ENCODE results near the gene ATP6V0E2. TPM values are rescaled to one million over a fixed set of nuclear protein-coding genes. Genes with fewer than 3 reads are reported as not detected.

The ATP6V0E2 gene
- total RNA-seq, 4 donors from 2014 or later, result 1.9 to 56.7 (median 28.4) TPM

DNA sequence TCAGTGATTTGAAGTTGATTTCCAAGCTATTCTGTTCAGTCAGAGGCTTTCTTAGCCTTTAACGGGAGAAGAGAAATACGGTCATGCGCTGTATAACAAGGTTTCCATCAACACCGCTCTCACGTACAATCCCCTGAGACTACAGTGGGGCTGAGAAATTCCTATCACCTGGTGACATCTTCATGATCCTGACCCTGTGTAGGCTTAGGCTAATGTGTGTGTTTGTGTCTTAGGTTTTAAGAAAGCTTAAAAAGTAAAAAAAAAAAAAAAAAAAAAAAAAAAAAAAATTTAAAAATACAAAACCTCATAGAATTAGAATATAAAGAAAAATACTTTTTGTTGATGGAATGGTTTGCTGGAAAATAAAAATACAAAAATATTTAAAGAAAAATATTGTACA, 33.8 kb upstream of the ATP6V0E2 start:
- no peaks in the 10 kb centered on the region for H3K36me3 ChIP-seq
- peaks cover 6 to 13% (median 10%) of the 10 kb centered on the region in 4 donors for H3K4me1 ChIP-seq
- no peak overlapping the region for H3K4me3 ChIP-seq
- peaks cover 2% of the 10 kb centered on the region for H3K27me3 ChIP-seq
- H3K9me3 ChIP-seq, result no peaks in the 10 kb centered on the region
- in situ Hi-C loops (cut with MboI; ENCODE audit: low pct_ligation_motif_present in 1 of 4, low pct_unique_long_range_greater_than_20kb in 1 of 4, low sequenced_read_pairs in 3 of 4) (no loop called here), intact Hi-C loops (cut with DNase I; ENCODE audit: low total_unique reads) (no loop called here)
- DNase-seq, result no peak
- 95 to 97% methylated on average over 5 of the region's 5 CpGs for WGBS, 2 donors (ENCODE audit: low coverage in 1 of 2)
- no peak overlapping the region for H3K27ac ChIP-seq
- TF ChIP-seq EP300 (IDR thresholded peaks at IDR 0.05; ENCODE audit: low read depth), result no peak
- TF ChIP-seq POLR2AphosphoS5 (IDR thresholded peaks at IDR 0.05), result no peak
- TF ChIP-seq POLR2A (IDR thresholded peaks at IDR 0.05), result no peak
- no peak for TF ChIP-seq CTCF (IDR thresholded peaks at IDR 0.05)

GRCh38 chr7:149843566-149843965, 30.2 kb upstream of the ATP6V0E2 start:
- Histone ChIP-seq H3K4me3 (no peak overlapping the region), H3K9me3 (no peaks in the 10 kb centered on the region), H3K4me1 (peaks cover 6 to 12% (median 8%) of the 10 kb centered on the region in 4 donors), H3K36me3 (peaks cover 0 to 4% (median 0%) of the 10 kb centered on the region in 4 donors), H3K27me3 (no peaks in the 10 kb centered on the region), H3K27ac (no peak overlapping the region)
- intact Hi-C loops (cut with DNase I; ENCODE audit: low total_unique reads), result no loop called here
- WGBS, 2 donors (ENCODE audit: low coverage in 1 of 2), result 92 to 95% methylated on average over 3 to 9 of the region's 9 CpGs
- TF ChIP-seq POLR2AphosphoS5 (IDR thresholded peaks at IDR 0.05) (no peak), CTCF (IDR thresholded peaks at IDR 0.05) (no peak), EP300 (IDR thresholded peaks at IDR 0.05; ENCODE audit: low read depth) (no peak), POLR2A (IDR thresholded peaks at IDR 0.05) (no peak)
- no peak for DNase-seq
- in situ Hi-C loops (cut with MboI; ENCODE audit: low pct_ligation_motif_present in 1 of 4, low pct_unique_long_range_greater_than_20kb in 1 of 4, low sequenced_read_pairs in 3 of 4), result no loop called here

DNA sequence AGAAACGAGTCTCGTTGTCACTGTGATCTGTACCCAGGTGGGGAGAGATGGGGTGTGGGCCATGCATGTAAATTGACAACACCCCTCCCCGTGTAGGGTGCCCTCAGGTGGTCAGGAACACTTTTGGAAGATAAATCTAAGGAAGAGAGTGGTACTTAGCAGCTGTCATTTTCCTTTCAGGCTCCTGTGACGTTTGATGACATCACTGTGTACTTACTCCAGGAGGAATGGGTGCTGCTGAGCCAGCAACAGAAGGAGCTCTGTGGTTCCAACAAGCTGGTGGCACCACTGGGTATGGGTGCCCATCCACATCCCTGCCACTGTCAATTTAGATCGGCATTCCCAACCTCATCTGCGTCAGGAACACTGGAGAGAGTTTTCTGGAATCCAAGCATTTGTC, 29.3 kb upstream of the ATP6V0E2 start:
- Histone ChIP-seq H3K27me3 (no peaks in the 10 kb centered on the region), H3K9me3 (no peaks in the 10 kb centered on the region), H3K4me1 (peaks cover 2 to 4% (median 3%) of the 10 kb centered on the region in 4 donors), H3K36me3 (peaks cover 0 to 4% (median 0%) of the 10 kb centered on the region in 4 donors), H3K27ac (no peak overlapping the region), H3K4me3 (no peak overlapping the region)
- TF ChIP-seq CTCF (IDR thresholded peaks at IDR 0.05) (no peak), EP300 (IDR thresholded peaks at IDR 0.05; ENCODE audit: low read depth) (no peak), POLR2AphosphoS5 (IDR thresholded peaks at IDR 0.05) (no peak), POLR2A (IDR thresholded peaks at IDR 0.05) (no peak)
- intact Hi-C loops (cut with DNase I; ENCODE audit: low total_unique reads), result no loop called here
- in situ Hi-C loops (cut with MboI; ENCODE audit: low pct_ligation_motif_present in 1 of 4, low pct_unique_long_range_greater_than_20kb in 1 of 4, low sequenced_read_pairs in 3 of 4), result no loop called here
- WGBS, 2 donors (ENCODE audit: low coverage in 1 of 2), result 23 to 52% methylated on average over 3 to 6 of the region's 6 CpGs
- no peak for DNase-seq

DNA sequence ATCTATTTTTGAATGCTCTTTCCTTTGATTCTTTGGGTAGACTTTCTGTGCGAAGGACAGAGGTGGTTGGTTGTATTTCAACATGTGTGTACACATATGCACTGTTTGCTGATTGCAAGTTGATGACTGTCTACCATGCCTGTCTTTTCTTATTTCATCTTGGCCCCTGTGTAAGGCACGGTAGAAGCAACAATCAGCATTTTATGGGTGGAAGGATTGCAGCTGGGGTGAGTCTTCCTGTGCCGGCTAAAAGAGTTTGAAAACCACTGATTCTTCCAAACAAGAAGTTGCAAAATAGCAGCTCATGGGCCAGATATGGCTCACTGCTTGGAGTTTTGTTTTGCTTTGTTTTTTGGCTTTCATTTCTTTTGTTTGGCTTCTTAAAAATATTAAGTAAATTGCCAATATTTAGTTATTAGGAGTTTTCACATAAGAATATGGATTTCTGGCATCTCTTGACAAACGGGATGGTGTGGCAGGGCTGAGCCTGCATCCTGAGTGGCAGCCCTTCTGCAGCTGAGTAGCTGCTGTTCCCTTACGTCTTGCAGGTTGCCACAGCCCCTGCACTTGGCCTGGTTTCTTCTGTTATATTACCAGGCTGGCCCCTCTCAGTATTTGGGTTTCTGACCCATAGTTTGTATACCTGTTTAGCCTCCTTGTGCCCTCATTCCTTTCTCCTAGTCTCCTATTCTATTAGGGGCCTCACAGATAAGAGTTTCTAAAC, 28.4 kb upstream of the ATP6V0E2 start:
- Histone ChIP-seq H3K4me3 (no peak overlapping the region), H3K9me3 (no peaks in the 10 kb centered on the region), H3K27ac (no peak overlapping the region), H3K36me3 (peaks cover 0 to 4% (median 0%) of the 10 kb centered on the region in 4 donors), H3K27me3 (no peaks in the 10 kb centered on the region), H3K4me1 (no peaks in the 10 kb centered on the region)
- DNase-seq, result no peak
- intact Hi-C loops (cut with DNase I; ENCODE audit: low total_unique reads) (loop anchor here (5.0 kb wide), 1 partner anchor 728 kb away; no protein-coding TSS in a partner anchor), in situ Hi-C loops (cut with MboI; ENCODE audit: low pct_ligation_motif_present in 1 of 4, low pct_unique_long_range_greater_than_20kb in 1 of 4, low sequenced_read_pairs in 3 of 4) (no loop called here)
- 69 to 86% methylated on average over 1 to 5 of the region's 5 CpGs for WGBS, 2 donors (ENCODE audit: low coverage in 1 of 2)
- TF ChIP-seq POLR2AphosphoS5 (IDR thresholded peaks at IDR 0.05) (peak in 1 of 3 donors; percentile 12), POLR2A (IDR thresholded peaks at IDR 0.05) (no peak), EP300 (IDR thresholded peaks at IDR 0.05; ENCODE audit: low read depth) (no peak)

Measured in transverse colon (tissue), 4 donors.